ENCODE measurements around the gene RPS10.

The RPS10 gene

DNA sequence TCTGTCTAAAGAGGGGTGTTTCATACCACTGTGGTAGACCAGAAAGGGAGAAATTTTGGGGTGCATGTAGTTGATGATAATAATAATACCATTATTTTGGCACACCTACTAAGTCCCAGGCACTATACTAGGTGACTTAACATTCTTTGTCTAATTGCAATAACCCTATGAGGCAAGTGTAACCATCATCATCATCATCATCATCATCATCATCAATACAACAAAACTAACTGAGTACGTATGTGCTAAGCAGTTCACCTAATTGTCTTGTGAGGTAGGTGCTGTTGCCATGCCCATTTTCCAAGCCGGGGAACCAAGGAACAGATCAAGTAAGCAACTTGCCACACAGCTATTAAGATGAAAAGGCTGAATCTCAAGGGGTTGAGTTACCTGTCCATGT is 37.4 kb upstream of the RPS10 start:
- Mint-ChIP-seq H3K36me3 (ENCODE audit: low read depth) (no peaks in the 10 kb centered on the region), H3K27me3 (ENCODE audit: low read depth) (peaks cover 30% of the 10 kb centered on the region), H3K27ac (no peak overlapping the region), H3K4me1 (no peaks in the 10 kb centered on the region), H3K9me3 (no peaks in the 10 kb centered on the region), H3K4me3 (peak overlapping the region in 1 of 3 experiments; percentile 23)
- TF ChIP-seq, protein P1, sequence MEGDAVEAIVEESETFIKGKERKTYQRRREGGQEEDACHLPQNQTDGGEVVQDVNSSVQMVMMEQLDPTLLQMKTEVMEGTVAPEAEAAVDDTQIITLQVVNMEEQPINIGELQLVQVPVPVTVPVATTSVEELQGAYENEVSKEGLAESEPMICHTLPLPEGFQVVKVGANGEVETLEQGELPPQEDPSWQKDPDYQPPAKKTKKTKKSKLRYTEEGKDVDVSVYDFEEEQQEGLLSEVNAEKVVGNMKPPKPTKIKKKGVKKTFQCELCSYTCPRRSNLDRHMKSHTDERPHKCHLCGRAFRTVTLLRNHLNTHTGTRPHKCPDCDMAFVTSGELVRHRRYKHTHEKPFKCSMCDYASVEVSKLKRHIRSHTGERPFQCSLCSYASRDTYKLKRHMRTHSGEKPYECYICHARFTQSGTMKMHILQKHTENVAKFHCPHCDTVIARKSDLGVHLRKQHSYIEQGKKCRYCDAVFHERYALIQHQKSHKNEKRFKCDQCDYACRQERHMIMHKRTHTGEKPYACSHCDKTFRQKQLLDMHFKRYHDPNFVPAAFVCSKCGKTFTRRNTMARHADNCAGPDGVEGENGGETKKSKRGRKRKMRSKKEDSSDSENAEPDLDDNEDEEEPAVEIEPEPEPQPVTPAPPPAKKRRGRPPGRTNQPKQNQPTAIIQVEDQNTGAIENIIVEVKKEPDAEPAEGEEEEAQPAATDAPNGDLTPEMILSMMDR (IDR thresholded peaks at IDR 0.05; ENCODE audit: unreplicated experiment in 3 of 3) = no peak

DNA sequence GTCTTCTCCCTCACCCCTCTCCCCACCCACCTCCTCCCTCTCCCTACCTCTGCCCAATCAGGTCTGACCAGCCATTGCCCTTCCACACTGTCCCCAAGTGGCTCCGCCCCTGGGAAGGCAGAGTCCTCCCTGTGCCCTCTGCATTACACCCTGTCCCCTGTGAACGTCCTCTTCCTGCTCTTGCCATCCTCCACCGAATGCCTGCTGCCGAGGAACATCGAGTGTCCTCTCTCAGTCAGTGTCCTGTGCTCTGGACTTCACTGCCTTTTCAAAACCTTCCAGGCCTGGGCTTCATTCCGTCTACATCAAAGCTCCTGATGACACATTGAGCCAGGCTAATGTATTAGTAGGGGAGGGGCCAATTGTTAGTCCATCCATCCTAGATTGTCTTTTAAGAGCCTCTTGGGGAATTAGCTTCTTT is 36.7 kb upstream of the RPS10 start:
- Mint-ChIP-seq H3K36me3 (ENCODE audit: low read depth) (no peaks in the 10 kb centered on the region), H3K9me3 (no peaks in the 10 kb centered on the region), H3K27ac (no peak overlapping the region), H3K27me3 (ENCODE audit: low read depth) (peaks cover 30% of the 10 kb centered on the region), H3K4me3 (no peak overlapping the region), H3K4me1 (no peaks in the 10 kb centered on the region)
- TF ChIP-seq, protein P1 (IDR thresholded peaks at IDR 0.05; ENCODE audit: unreplicated experiment in 3 of 3) = no peak

DNA sequence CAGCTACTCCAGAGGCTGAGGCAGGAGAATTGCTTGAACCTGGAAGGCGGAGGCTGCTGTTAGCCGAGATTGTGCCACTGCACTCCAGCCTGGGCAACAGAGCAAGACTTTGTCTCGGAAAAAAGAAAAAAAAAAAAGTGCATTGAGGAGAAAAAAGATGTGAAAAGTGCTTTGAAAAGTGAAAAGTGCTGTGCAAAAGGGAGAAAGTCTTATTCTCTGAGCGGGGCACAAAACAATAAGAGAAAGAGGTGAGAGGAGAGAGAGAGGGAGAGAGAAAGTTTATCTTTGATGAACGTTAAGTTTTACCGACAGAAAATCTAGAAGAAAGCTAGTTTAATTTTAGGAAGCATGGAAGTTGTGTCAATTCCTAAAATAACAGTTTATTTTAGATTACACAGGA is 36.1 kb upstream of the RPS10 start:
- Mint-ChIP-seq H3K27ac (no peak overlapping the region), H3K9me3 (no peaks in the 10 kb centered on the region), H3K4me3 (no peak overlapping the region), H3K27me3 (ENCODE audit: low read depth) (peaks cover 28% of the 10 kb centered on the region), H3K36me3 (ENCODE audit: low read depth) (no peaks in the 10 kb centered on the region), H3K4me1 (peaks cover 3% of the 10 kb centered on the region)
- TF ChIP-seq, protein P1 (IDR thresholded peaks at IDR 0.05; ENCODE audit: unreplicated experiment in 3 of 3) = no peak

DNA sequence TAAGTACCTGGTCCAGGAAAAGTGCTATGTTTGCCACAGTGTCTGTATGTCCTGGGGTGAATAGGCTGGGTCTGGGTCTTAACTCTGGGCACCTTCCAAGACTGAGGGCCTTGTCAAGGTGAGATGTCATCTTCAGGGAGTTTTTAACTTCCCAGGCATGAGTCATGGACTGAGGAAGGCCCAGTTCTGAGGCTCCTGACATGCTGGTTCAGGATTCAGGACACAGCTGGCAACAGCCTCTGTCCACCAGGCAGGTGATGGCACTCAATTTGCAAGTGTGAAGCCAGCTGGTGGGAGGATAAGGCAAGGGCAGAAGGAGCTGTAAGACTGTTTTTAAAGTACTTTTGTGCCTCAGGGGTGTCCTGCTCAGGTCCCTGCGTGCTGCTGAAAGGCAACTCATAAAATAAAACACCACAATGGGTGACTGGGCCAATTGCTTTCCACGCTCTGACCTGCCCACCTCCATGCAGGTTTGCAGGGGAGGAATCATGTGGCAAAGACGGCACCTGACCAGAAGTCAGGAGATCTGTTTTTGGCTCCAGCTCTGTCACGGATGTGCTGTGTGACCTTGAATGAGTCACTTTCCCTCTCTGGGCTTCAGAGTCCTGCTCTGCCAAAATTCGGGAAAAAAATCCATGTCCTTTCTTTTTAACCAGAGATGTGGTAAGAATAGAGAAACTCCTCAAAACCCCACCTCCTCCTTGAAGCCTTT is 35.1 kb upstream of the RPS10 start:
- Mint-ChIP-seq H3K9me3 (no peaks in the 10 kb centered on the region), H3K36me3 (ENCODE audit: low read depth) (no peaks in the 10 kb centered on the region), H3K4me3 (no peak overlapping the region), H3K4me1 (peaks cover 6% of the 10 kb centered on the region), H3K27ac (no peak overlapping the region), H3K27me3 (ENCODE audit: low read depth) (peaks cover 18% of the 10 kb centered on the region)
- TF ChIP-seq, protein P1 (IDR thresholded peaks at IDR 0.05; ENCODE audit: unreplicated experiment in 3 of 3) = no peak

DNA sequence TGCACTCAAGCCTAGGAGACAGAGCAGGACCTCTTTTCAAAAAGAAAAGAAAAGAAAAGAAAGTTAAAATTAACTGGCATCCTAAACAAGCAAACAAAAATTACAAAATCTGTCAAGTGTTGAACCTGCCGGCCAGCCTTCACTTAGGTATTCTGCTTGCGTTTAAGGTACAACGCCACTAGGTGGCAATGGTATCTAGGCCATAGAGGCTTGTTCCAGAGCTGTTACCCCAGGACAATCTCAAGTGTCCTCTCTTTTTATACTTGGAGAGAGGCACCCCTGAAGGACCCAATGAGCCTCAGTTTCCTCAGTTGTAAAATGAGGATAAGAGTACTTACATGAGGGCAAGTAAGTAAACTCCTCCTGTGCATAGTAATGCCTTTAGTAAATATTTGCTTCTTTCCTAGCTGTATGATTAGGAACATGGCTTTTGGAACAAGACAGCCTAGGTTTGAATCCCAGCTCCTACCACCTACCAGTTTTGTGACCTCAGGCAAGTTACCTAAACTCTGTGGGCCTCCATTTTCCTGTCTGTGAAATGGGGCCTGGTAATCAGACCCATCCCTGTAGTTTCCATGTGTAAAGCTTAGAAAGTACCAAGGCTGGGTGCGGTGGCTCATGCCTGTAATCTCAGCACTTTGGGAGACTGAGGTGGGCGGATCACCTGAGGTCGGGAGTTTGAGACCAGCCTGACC is 34.2 kb upstream of the RPS10 start:
- Mint-ChIP-seq H3K36me3 (ENCODE audit: low read depth) (no peaks in the 10 kb centered on the region), H3K4me3 (no peak overlapping the region), H3K9me3 (no peaks in the 10 kb centered on the region), H3K27ac (no peak overlapping the region), H3K4me1 (peaks cover 6% of the 10 kb centered on the region), H3K27me3 (ENCODE audit: low read depth) (peaks cover 12% of the 10 kb centered on the region)
- TF ChIP-seq, protein P1 (IDR thresholded peaks at IDR 0.05; ENCODE audit: unreplicated experiment in 3 of 3) = peak; percentile 54 to 74 (median 58)

Data from nephron (organoid).